Measurements from ENCODE around the gene GFY. TPM values are rescaled to one million over a fixed set of nuclear protein-coding genes. Genes with fewer than 3 reads are reported as not detected.
A peak's percentile ranks its signal among the peaks of the same experiment; 100 is the strongest.

Gene GFY
- total RNA-seq, 2 donors from 2014 or later: 0.18 TPM; not detected in 1

GRCh38 chr19:49434907-49435583 lies 9.9 kb downstream of the GFY start:
- peaks cover 100% of the 10 kb centered on the region for H3K27me3 ChIP-seq (ENCODE audit: control insufficient read depth, insufficient read depth, low read length, poor library complexity, severe bottlenecking)
- DNase-seq: no peak
- peaks cover 19% of the 10 kb centered on the region for H3K9me3 Mint-ChIP-seq
- no peaks in the 10 kb centered on the region for H3K4me1 ChIP-seq (ENCODE audit: control insufficient read depth, insufficient read depth, low read length)
- no peaks in the 10 kb centered on the region for H3K4me1 Mint-ChIP-seq
- H3K36me3 ChIP-seq (ENCODE audit: control insufficient read depth, insufficient read depth, low read length): no peaks in the 10 kb centered on the region
- H3K9ac ChIP-seq (ENCODE audit: extremely low read depth, low read length, poor library complexity, severe bottlenecking): no peak overlapping the region
- H3K27ac Mint-ChIP-seq: no peak overlapping the region
- H3K4me3 Mint-ChIP-seq: no peak overlapping the region
- TF ChIP-seq CTCF (conservative IDR thresholded peaks at IDR 0.05): no peak
- peaks cover 99% of the 10 kb centered on the region for H3K27me3 Mint-ChIP-seq (ENCODE audit: insufficient read depth)
- WGBS, 2 experiments (ENCODE audit: insufficient coverage in 1 of 2, insufficient read length in 1 of 2): 88 to 90% methylated on average over 18 of the region's 18 CpGs
- H3K36me3 Mint-ChIP-seq (ENCODE audit: low read depth): peaks cover 4% of the 10 kb centered on the region
- no peak overlapping the region for H3K4me3 ChIP-seq (ENCODE audit: low read length)
- H3K27ac ChIP-seq (ENCODE audit: low read depth, low read length): no peak overlapping the region
- H3K9me3 ChIP-seq (ENCODE audit: control insufficient read depth, low read length): no peaks in the 10 kb centered on the region

- peaks cover 100% of the 10 kb centered on the region for H3K27me3 ChIP-seq (ENCODE audit: control insufficient read depth, insufficient read depth, low read length, poor library complexity, severe bottlenecking)
Observed at GRCh38 chr19:49435670-49436069, 10.5 kb downstream of the GFY start.

GRCh38 chr19:49436381-49437017 lies 11.3 kb downstream of the GFY start:
- Mint-ChIP-seq H3K27ac (no peak overlapping the region), H3K36me3 (ENCODE audit: low read depth) (peaks cover 4% of the 10 kb centered on the region), H3K4me1 (no peaks in the 10 kb centered on the region), H3K9me3 (peaks cover 14% of the 10 kb centered on the region), H3K27me3 (ENCODE audit: insufficient read depth) (peaks cover 97% of the 10 kb centered on the region), H3K4me3 (no peak overlapping the region)
- Histone ChIP-seq H3K4me3 (ENCODE audit: low read length) (no peak overlapping the region), H3K27me3 (ENCODE audit: control insufficient read depth, insufficient read depth, low read length, poor library complexity, severe bottlenecking) (peaks cover 100% of the 10 kb centered on the region), H3K9ac (ENCODE audit: extremely low read depth, low read length, poor library complexity, severe bottlenecking) (no peak overlapping the region), H3K27ac (ENCODE audit: low read depth, low read length) (no peak overlapping the region), H3K9me3 (ENCODE audit: control insufficient read depth, low read length) (no peaks in the 10 kb centered on the region), H3K36me3 (ENCODE audit: control insufficient read depth, insufficient read depth, low read length) (no peaks in the 10 kb centered on the region), H3K4me1 (ENCODE audit: control insufficient read depth, insufficient read depth, low read length) (no peaks in the 10 kb centered on the region)
- WGBS, 2 experiments (ENCODE audit: insufficient coverage in 1 of 2, insufficient read length in 1 of 2): 57 to 64% methylated on average over 21 to 42 of the region's 42 CpGs
- DNase-seq: peak; percentile 94
- TF ChIP-seq CTCF (conservative IDR thresholded peaks at IDR 0.05): no peak

More at GRCh38 chr19:49435670-49436069, 10.5 kb downstream of the GFY start:
- Histone ChIP-seq H3K4me3 (ENCODE audit: low read length) (no peak overlapping the region), H3K36me3 (ENCODE audit: control insufficient read depth, insufficient read depth, low read length) (no peaks in the 10 kb centered on the region), H3K4me1 (ENCODE audit: control insufficient read depth, insufficient read depth, low read length) (no peaks in the 10 kb centered on the region), H3K27ac (ENCODE audit: low read depth, low read length) (no peak overlapping the region), H3K9ac (ENCODE audit: extremely low read depth, low read length, poor library complexity, severe bottlenecking) (no peak overlapping the region), H3K9me3 (ENCODE audit: control insufficient read depth, low read length) (no peaks in the 10 kb centered on the region)
- Mint-ChIP-seq H3K27ac (no peak overlapping the region), H3K4me1 (no peaks in the 10 kb centered on the region), H3K4me3 (no peak overlapping the region), H3K36me3 (ENCODE audit: low read depth) (peaks cover 4% of the 10 kb centered on the region), H3K27me3 (ENCODE audit: insufficient read depth) (peaks cover 99% of the 10 kb centered on the region), H3K9me3 (peaks cover 19% of the 10 kb centered on the region)
- no peak for DNase-seq
- WGBS, 2 experiments (ENCODE audit: insufficient coverage in 1 of 2, insufficient read length in 1 of 2): 91 to 93% methylated on average over 9 to 10 of the region's 10 CpGs
- TF ChIP-seq CTCF (conservative IDR thresholded peaks at IDR 0.05): no peak
